ENCODE data around the gene CREB3L4. TPM values are rescaled to one million over a fixed set of nuclear protein-coding genes. Genes with fewer than 3 reads are reported as not detected.

The CREB3L4 gene
- total and polyA plus RNA-seq, 2 of the 13 experiments (the other 11 are each of a cell fraction or from before 2014, with no cell fraction given), result 9.9 to 18.7 TPM

DNA sequence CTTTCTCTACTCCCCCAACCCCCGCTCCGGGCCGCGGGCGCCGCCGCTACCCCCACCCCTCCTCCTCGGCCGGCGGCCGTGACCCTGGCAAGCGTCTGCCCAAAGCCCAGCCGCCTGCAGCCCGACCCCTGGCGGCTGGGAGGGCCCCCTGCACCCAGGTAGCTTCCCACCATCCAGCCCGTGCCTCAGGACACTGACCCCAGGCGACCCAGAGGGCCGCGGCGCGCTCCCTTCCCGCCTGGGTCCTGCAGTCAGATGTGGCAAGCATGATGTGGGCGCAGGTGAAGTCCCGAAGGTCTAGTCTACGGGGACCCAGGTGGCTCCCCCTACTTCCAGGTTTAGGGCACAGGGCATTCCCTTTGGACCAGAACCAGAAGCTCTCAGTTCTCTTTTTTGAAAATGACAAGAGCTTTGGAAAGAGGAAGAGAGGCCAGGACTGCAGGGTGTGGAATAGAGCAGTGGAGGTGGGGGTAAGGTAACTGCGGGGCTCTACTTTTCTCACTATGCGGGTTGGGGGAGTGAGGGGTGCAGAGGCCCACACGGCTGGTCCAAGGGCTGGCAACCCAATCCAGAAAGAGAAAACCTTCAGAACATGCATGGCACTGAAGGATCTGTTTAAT, 21.0 kb upstream of the CREB3L4 start, which contains the start of gene DENND4B (continued):
- TF ChIP-seq TCF7 (IDR thresholded peaks at IDR 0.05; ENCODE audit: low read depth), result no peak
- 0 out of 2 replicates have a peak, but pooled peaks have one; percentile 67 for TF ChIP-seq ZNF280B (CRISPR knock-in tag; IDR thresholded peaks at IDR 0.05; ENCODE audit: borderline replicate concordance)
- peak; percentile 27; the same call in 1 of the 2 replicates for TF ChIP-seq TAF1 (CRISPR knock-in tag; IDR thresholded peaks at IDR 0.05)
- TF ChIP-seq SALL1 (CRISPR knock-in tag; IDR thresholded peaks at IDR 0.05), result peak; percentile 80
- TF ChIP-seq ZZZ3 (CRISPR knock-in tag; IDR thresholded peaks at IDR 0.05; ENCODE audit: borderline replicate concordance), result peak; percentile 70; the same call in 1 of the 2 replicates
- peak; percentile 70; the same call in 1 of the 2 replicates for TF ChIP-seq HMGXB3 (CRISPR knock-in tag; IDR thresholded peaks at IDR 0.05; ENCODE audit: borderline replicate concordance)
- TF ChIP-seq TFAP4 (IDR thresholded peaks at IDR 0.05; ENCODE audit: borderline replicate concordance, low read depth), result peak; percentile 54; the same call in 1 of the 2 replicates
- TF ChIP-seq PRMT3 (CRISPR knock-in tag; IDR thresholded peaks at IDR 0.05; ENCODE audit: borderline replicate concordance, low read depth), result no peak
- TF ChIP-seq ZFP90 (CRISPR knock-in tag; IDR thresholded peaks at IDR 0.05; ENCODE audit: borderline replicate concordance), result peak; percentile 60; the same call in 1 of the 2 replicates
- peak; percentile 65; the same call in 1 of the 2 replicates for TF ChIP-seq ZBTB2 (CRISPR knock-in tag; IDR thresholded peaks at IDR 0.05; ENCODE audit: low read depth)
- TF ChIP-seq TBP (CRISPR knock-in tag; IDR thresholded peaks at IDR 0.05), result no peak
- TF ChIP-seq FOSL1 (CRISPR knock-in tag; IDR thresholded peaks at IDR 0.05; ENCODE audit: borderline replicate concordance), result no peak
- TF ChIP-seq, protein P1, sequence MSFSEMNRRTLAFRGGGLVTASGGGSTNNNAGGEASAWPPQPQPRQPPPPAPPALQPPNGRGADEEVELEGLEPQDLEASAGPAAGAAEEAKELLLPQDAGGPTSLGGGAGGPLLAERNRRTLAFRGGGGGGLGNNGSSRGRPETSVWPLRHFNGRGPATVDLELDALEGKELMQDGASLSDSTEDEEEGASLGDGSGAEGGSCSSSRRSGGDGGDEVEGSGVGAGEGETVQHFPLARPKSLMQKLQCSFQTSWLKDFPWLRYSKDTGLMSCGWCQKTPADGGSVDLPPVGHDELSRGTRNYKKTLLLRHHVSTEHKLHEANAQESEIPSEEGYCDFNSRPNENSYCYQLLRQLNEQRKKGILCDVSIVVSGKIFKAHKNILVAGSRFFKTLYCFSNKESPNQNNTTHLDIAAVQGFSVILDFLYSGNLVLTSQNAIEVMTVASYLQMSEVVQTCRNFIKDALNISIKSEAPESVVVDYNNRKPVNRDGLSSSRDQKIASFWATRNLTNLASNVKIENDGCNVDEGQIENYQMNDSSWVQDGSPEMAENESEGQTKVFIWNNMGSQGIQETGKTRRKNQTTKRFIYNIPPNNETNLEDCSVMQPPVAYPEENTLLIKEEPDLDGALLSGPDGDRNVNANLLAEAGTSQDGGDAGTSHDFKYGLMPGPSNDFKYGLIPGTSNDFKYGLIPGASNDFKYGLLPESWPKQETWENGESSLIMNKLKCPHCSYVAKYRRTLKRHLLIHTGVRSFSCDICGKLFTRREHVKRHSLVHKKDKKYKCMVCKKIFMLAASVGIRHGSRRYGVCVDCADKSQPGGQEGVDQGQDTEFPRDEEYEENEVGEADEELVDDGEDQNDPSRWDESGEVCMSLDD (CRISPR knock-in tag; IDR thresholded peaks at IDR 0.05; ENCODE audit: borderline replicate concordance), result no peak

Measured in HepG2 (cell line).